Breast epithelium (tissue), 3 donors: ENCODE measurements around the gene RNF39.
A peak's percentile ranks its signal among the peaks of the same experiment; 100 is the strongest.

Experiments
- POLR2A ChIP-seq: fragments of 450-650 bp; IDR thresholded peaks from one replicate; pipeline ENCODE4 v1.6.1; 2016; ENCODE audit warnings: antibody characterized with exemption, mild to moderate bottlenecking, moderate library complexity
- POLR2AphosphoS5 ChIP-seq, 3 donors: sonication (generic); formaldehyde crosslinking; IDR thresholded peaks; one replicate each; pipeline ENCODE4 v1.6.1; 2017; ENCODE audit warnings: antibody characterized with exemption in 3 of 3
- TF ChIP-seq, protein P1 (sequence below), 3 donors: fragments of 450-650 bp; IDR thresholded peaks; one replicate each; pipeline ENCODE4 v1.5.1; 2016 to 2017; ENCODE audit warnings: antibody characterized with exemption in 3 of 3, mild to moderate bottlenecking in 3 of 3, moderate library complexity in 3 of 3

GRCh38 chr6:30074331-30075093 is 1.1 kb downstream of the RNF39 start:
- TF ChIP-seq, protein P1, sequence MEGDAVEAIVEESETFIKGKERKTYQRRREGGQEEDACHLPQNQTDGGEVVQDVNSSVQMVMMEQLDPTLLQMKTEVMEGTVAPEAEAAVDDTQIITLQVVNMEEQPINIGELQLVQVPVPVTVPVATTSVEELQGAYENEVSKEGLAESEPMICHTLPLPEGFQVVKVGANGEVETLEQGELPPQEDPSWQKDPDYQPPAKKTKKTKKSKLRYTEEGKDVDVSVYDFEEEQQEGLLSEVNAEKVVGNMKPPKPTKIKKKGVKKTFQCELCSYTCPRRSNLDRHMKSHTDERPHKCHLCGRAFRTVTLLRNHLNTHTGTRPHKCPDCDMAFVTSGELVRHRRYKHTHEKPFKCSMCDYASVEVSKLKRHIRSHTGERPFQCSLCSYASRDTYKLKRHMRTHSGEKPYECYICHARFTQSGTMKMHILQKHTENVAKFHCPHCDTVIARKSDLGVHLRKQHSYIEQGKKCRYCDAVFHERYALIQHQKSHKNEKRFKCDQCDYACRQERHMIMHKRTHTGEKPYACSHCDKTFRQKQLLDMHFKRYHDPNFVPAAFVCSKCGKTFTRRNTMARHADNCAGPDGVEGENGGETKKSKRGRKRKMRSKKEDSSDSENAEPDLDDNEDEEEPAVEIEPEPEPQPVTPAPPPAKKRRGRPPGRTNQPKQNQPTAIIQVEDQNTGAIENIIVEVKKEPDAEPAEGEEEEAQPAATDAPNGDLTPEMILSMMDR (IDR thresholded peaks at IDR 0.05), result no peak
- TF ChIP-seq POLR2A (peak; percentile 9), POLR2AphosphoS5 (IDR thresholded peaks at IDR 0.05) (no peak)
